Measurements from ENCODE around the gene ALDH1L1. TPM values are rescaled to one million over a fixed set of nuclear protein-coding genes. Genes with fewer than 3 reads are reported as not detected.

ALDH1L1 gene
- total and polyA plus RNA-seq, 9 of the 15 experiments (the other 6 are each of a cell fraction or from before 2014, with no cell fraction given): 0.06 to 1.9 (median 0.57) TPM; not detected in 1

DNA sequence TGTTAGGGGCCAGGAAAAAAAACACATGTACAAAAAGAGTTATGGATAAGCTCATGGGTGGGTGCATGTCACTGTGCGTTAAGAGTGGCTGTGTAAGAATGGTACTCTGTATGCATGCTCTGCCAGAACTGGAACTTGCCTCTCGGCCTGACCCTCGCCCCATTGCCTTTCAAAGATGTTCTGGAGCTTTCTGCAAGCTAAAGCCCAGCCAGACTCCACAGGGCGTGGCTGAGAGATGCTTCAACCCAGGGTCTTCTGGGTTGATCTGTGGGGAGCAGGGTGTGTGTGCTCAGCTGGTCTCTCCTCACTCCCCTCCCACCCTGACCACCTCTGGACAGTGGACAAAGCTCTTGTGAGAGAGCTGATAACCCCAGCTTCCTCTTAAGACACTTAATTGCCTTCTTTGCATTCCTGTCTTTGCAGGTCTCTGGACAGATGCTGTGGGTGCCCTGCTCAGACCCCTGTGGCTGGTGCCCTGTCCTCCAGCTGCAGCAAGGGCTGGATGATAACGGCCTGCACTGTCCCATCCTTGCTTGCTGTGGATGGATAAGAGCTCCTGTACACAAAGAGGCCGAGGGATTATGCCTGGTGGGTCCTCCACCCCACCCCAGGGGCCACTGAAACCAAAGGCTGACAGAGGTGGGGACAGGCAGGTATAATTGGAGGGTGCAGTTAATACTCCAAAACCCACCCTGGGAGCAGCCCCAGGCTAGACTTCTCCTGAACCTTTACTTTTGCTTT lies 28.7 kb downstream of the ALDH1L1 start:
- WGBS (ENCODE audit: insufficient coverage, low coverage, missing lambda C conversion rate): 4% methylated on average over 4 of the region's 6 CpGs
- Histone ChIP-seq H3K9me1 (ENCODE audit: control insufficient read depth, insufficient read depth, low read length) (no peaks in the 10 kb centered on the region), H3K27ac (ENCODE audit: extremely low read depth, low read depth, low read length) (no peak overlapping the region), H3K36me3 (ENCODE audit: control insufficient read depth, insufficient read depth, low read length) (no peaks in the 10 kb centered on the region), H3K27me3 (ENCODE audit: control insufficient read depth in 2 of 2, insufficient read depth in 2 of 2, low read length in 2 of 2) (peaks cover 0 to 4% of the 10 kb centered on the region in 2 experiments; a peak in 2 of 5 replicates), H2AFZ (ENCODE audit: low read depth, low read length) (no peak overlapping the region), H4K20me1 (replicated peaks; ENCODE audit: control insufficient read depth, insufficient read depth, low read length) (no peaks in the 10 kb centered on the region), H3K79me2 (ENCODE audit: control insufficient read depth, insufficient read depth, low read length) (no peaks in the 10 kb centered on the region), H3K4me1 (replicated peaks in 1 of 2; ENCODE audit: control insufficient read depth in 2 of 2, insufficient read depth in 2 of 2, low read length in 2 of 2) (peaks cover 0 to 5% of the 10 kb centered on the region in 2 experiments; a peak in 2 of 5 replicates), H3K4me2 (ENCODE audit: insufficient read depth, low read length) (no peak overlapping the region), H3K9me3 (replicated peaks; ENCODE audit: control insufficient read depth, insufficient read depth, low read depth, low read length) (no peaks in the 10 kb centered on the region), H3K9ac (ENCODE audit: insufficient read depth in 1 of 2, low read depth in 2 of 2, low read length in 2 of 2) (no peak overlapping the region), H3K4me3 (no peak overlapping the region)
- ATAC-seq (no peak), DNase-seq (ENCODE audit: extremely low read depth in 1 of 4, low spot score in 3 of 4) (no peak), FAIRE-seq (no peak)
- in situ Hi-C loops (cut with MboI): loop anchor here (10.0 kb wide), 1 partner anchor 1017 kb away; no protein-coding TSS in a partner anchor
- POLR2A ChIA-PET: no interaction called here
- BruUV-seq (replicated peaks): no TSS peak
- intact Hi-C loops (cut with micrococcal nuclease): no loop called here
- CTCF ChIA-PET (ENCODE audit: low intra/inter-chr PET ratio): no interaction called here
- TF ChIP-seq KDM4B (IDR thresholded peaks at IDR 0.05; ENCODE audit: borderline replicate concordance in 2 of 2, low read depth in 1 of 2) (no peak), MTF1 (CRISPR knock-in tag; IDR thresholded peaks at IDR 0.05; ENCODE audit: borderline replicate concordance) (no peak), DDX20 (tag; IDR thresholded peaks at IDR 0.05; ENCODE audit: low read depth) (no peak), SOX6 (IDR thresholded peaks at IDR 0.05) (no peak), ZNF79 (CRISPR knock-in tag; IDR thresholded peaks at IDR 0.05; ENCODE audit: low read depth) (no peak), TOE1 (IDR thresholded peaks at IDR 0.05; ENCODE audit: borderline replicate concordance) (no peak), TOE1 (CRISPR knock-in tag; IDR thresholded peaks at IDR 0.05; ENCODE audit: borderline replicate concordance, low read depth) (no peak), CBX1 (IDR thresholded peaks at IDR 0.05; ENCODE audit: low read depth) (no peak), SREBF1 (IDR thresholded peaks at IDR 0.05; ENCODE audit: borderline replicate concordance, low read depth, low read length) (no peak), ZNF316 (IDR thresholded peaks at IDR 0.05) (no peak), TEAD1 (CRISPR knock-in tag; IDR thresholded peaks at IDR 0.05) (no peak), CEBPG (CRISPR knock-in tag; IDR thresholded peaks at IDR 0.05) (no peak), CEBPG (tag; conservative IDR thresholded peaks at IDR 0.05 in 1 of 2, IDR thresholded peaks at IDR 0.05 in 1 of 2) (no peak), MECOM (CRISPR knock-in tag; IDR thresholded peaks at IDR 0.05) (no peak)
- TF ChIP-seq, protein P1, sequence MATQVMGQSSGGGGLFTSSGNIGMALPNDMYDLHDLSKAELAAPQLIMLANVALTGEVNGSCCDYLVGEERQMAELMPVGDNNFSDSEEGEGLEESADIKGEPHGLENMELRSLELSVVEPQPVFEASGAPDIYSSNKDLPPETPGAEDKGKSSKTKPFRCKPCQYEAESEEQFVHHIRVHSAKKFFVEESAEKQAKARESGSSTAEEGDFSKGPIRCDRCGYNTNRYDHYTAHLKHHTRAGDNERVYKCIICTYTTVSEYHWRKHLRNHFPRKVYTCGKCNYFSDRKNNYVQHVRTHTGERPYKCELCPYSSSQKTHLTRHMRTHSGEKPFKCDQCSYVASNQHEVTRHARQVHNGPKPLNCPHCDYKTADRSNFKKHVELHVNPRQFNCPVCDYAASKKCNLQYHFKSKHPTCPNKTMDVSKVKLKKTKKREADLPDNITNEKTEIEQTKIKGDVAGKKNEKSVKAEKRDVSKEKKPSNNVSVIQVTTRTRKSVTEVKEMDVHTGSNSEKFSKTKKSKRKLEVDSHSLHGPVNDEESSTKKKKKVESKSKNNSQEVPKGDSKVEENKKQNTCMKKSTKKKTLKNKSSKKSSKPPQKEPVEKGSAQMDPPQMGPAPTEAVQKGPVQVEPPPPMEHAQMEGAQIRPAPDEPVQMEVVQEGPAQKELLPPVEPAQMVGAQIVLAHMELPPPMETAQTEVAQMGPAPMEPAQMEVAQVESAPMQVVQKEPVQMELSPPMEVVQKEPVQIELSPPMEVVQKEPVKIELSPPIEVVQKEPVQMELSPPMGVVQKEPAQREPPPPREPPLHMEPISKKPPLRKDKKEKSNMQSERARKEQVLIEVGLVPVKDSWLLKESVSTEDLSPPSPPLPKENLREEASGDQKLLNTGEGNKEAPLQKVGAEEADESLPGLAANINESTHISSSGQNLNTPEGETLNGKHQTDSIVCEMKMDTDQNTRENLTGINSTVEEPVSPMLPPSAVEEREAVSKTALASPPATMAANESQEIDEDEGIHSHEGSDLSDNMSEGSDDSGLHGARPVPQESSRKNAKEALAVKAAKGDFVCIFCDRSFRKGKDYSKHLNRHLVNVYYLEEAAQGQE (IDR thresholded peaks at IDR 0.05; ENCODE audit: borderline replicate concordance): no peak
- TF ChIP-seq, protein P1 (CRISPR knock-in tag; IDR thresholded peaks at IDR 0.05; ENCODE audit: low read depth): no peak
